Calu3 (cell line): ENCODE measurements around the gene ARHGEF10L. TPM values are rescaled to one million over a fixed set of nuclear protein-coding genes. Genes with fewer than 3 reads are reported as not detected.

Source experiments
- BruUV-seq: library from RNA; stranded (reverse); fragments of 400-500 nt; replicated peaks from 2 replicates; lab custom pipeline; 2021; lab: Mats Ljungman, UMichigan
- CTCF ChIA-PET: fragments of 300-600 bp; sonication (Branson Sonifier 250); formaldehyde crosslinking; loops from one replicate; lab custom pipeline; 2022; ENCODE audit warnings: antibody characterized with exemption; lab: Charles Lee
- DNase-seq: peaks from one replicate; pipeline ENCODE4 v3.0.0; 2022
- H3K27ac Mint-ChIP-seq: one replicate; pipeline ENCODE4 v1.8.0; 2022; ENCODE audit warnings: mixed read lengths; ENCODE audit not compliant: unreplicated experiment
- H3K27me3 Mint-ChIP-seq: one replicate; pipeline ENCODE4 v1.8.0; 2022; ENCODE audit warnings: mixed read lengths; ENCODE audit not compliant: unreplicated experiment
- H3K36me3 Mint-ChIP-seq: one replicate; pipeline ENCODE4 v1.8.0; 2022; ENCODE audit warnings: mild to moderate bottlenecking, moderate library complexity, mixed read lengths; ENCODE audit not compliant: insufficient read depth, unreplicated experiment
- H3K4me1 Mint-ChIP-seq: one replicate; pipeline ENCODE4 v1.8.0; 2022; ENCODE audit warnings: mild to moderate bottlenecking, low read depth, mixed read lengths; ENCODE audit not compliant: unreplicated experiment
- H3K4me3 Mint-ChIP-seq: one replicate; pipeline ENCODE4 v1.8.0; 2022; ENCODE audit warnings: mild to moderate bottlenecking, low read depth, moderate library complexity, mixed read lengths; ENCODE audit not compliant: unreplicated experiment
- H3K9me3 Mint-ChIP-seq: one replicate; pipeline ENCODE4 v1.8.0; 2022; ENCODE audit warnings: low read depth, mixed read lengths; ENCODE audit not compliant: unreplicated experiment
- intact Hi-C: fragments of 100-400 bp; cut with micrococcal nuclease; formaldehyde crosslinking; loops from one replicate; pipeline ENCODE4 v1.10.0; 2022; ENCODE audit not compliant: unreplicated experiment
- total RNA-seq: library from RNA; stranded (reverse); gene quantifications from 2 replicates; pipeline ENCODE4 v1.2.3, GENCODE V29; 2022
- TF ChIP-seq, protein P1 (sequence below): fragments of 200-600 bp; IDR thresholded peaks from one replicate; pipeline ENCODE4 v1.8.0; 2022; ENCODE audit warnings: antibody characterized with exemption; ENCODE audit not compliant: unreplicated experiment

The ARHGEF10L gene
- total RNA-seq, 1 experiment from 2014 or later = 20.1 TPM

DNA sequence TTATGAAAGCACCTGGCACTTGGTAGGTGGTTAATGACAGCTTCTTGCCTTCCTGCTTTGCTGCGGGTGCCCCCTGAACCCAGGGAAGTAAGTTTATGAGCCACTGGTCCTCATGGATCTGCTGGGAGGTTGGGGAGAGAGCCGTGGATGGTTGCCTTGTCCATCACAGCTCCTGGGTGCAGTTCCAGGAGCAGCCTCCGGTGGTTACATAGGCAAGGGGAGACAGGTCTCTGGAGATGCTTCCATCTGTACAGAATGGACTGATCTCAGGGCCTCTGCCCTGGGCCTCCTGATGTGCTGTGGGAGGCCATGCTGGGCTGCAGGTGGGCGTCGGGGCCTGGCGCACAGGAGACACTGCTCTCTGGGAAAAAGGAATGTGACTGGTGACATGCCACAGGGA lies 31.6 kb upstream of the ARHGEF10L start:
- Mint-ChIP-seq H3K9me3 (no peaks in the 10 kb centered on the region), H3K27ac (no peak overlapping the region), H3K27me3 (no peaks in the 10 kb centered on the region), H3K4me3 (no peak overlapping the region), H3K36me3 (no peaks in the 10 kb centered on the region), H3K4me1 (peaks cover under 1% of the 10 kb centered on the region)
- DNase-seq = no peak
- TF ChIP-seq, protein P1, sequence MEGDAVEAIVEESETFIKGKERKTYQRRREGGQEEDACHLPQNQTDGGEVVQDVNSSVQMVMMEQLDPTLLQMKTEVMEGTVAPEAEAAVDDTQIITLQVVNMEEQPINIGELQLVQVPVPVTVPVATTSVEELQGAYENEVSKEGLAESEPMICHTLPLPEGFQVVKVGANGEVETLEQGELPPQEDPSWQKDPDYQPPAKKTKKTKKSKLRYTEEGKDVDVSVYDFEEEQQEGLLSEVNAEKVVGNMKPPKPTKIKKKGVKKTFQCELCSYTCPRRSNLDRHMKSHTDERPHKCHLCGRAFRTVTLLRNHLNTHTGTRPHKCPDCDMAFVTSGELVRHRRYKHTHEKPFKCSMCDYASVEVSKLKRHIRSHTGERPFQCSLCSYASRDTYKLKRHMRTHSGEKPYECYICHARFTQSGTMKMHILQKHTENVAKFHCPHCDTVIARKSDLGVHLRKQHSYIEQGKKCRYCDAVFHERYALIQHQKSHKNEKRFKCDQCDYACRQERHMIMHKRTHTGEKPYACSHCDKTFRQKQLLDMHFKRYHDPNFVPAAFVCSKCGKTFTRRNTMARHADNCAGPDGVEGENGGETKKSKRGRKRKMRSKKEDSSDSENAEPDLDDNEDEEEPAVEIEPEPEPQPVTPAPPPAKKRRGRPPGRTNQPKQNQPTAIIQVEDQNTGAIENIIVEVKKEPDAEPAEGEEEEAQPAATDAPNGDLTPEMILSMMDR = no peak
- intact Hi-C loops = loop anchor here (10.0 kb wide), 1 partner anchor 57 kb away; no protein-coding TSS in a partner anchor
- BruUV-seq = no TSS peak
- CTCF ChIA-PET = no interaction called here

DNA sequence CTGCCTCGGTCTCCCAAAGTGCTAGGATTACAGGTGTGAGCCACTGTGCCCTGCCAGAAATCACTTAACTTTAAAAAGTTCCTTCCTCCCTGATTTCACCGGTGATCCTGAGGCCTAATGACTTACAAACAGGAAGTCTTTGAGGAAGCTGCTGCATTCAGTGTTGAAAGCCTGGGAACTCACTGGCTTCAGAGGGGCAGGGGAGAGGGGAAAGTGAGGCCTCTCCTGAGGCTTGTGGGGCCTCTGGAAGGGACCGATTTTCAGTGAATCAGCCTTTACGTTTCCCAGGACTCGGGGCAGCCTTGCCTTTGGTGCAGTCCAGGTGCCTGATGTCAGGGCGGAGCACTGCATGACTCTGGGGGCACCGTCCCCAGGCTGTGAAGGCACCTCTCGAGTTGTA lies 30.1 kb upstream of the ARHGEF10L start:
- TF ChIP-seq, protein P1 = no peak
- Mint-ChIP-seq H3K27me3 (no peaks in the 10 kb centered on the region), H3K36me3 (no peaks in the 10 kb centered on the region), H3K4me1 (peaks cover 8% of the 10 kb centered on the region), H3K4me3 (no peak overlapping the region), H3K9me3 (no peaks in the 10 kb centered on the region), H3K27ac (no peak overlapping the region)
- CTCF ChIA-PET = interaction anchor here (1.2 kb wide), 1 partner anchor 11 kb away, joined by 4 read pairs; no protein-coding TSS in a partner anchor
- BruUV-seq = no TSS peak
- intact Hi-C loops = loop anchor here (10.0 kb wide), 1 partner anchor 55 kb away; no protein-coding TSS in a partner anchor
- DNase-seq = no peak

DNA sequence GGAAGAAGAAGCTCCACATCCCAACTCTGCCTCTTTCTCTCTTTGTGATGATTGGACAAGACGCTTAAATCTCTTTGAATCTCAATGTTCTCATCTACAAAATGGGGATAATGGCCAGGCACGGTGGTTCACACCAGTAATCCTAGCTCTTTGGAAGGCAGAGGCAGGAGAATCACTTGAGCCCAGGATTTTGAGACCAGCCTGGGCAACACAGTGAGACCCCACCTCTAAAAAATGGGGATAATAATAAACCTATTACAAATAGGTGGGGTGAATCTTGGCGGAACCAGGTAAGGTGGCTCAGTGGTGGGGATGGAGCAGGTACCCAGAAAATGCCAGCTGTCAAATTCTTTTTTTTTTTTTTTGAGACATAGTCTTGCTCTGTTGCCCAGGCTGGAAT lies 29.4 kb upstream of the ARHGEF10L start:
- Mint-ChIP-seq H3K4me1 (peaks cover 8% of the 10 kb centered on the region), H3K9me3 (no peaks in the 10 kb centered on the region), H3K36me3 (no peaks in the 10 kb centered on the region), H3K4me3 (no peak overlapping the region), H3K27ac (no peak overlapping the region), H3K27me3 (no peaks in the 10 kb centered on the region)
- no peak for DNase-seq
- intact Hi-C loops = no loop called here
- TF ChIP-seq, protein P1 = no peak
- CTCF ChIA-PET = interaction anchor here (0.7 to 1.2 kb wide), 2 partner anchors 10 to 87 kb away, joined by 3 to 4 read pairs; no protein-coding TSS in a partner anchor
- no TSS peak for BruUV-seq

DNA sequence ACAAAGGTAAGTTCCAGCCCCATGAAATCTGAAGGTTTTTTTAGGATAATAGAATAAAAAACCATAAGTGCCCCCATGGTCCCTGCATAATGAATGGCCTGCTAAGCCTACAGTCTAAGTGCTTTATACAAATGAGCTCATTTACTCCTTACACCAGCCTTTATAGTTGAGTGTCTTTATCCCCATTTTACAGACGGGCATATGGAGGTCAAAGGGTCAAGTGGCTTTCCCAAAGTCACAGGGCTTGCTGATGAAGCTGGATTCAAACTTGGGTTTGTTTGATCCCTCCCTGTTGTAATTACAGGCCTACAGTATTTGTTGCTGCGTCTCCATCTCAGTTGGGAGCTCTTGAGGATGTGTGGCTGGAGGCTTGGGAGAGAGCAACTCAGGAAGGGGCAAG lies 28.3 kb upstream of the ARHGEF10L start:
- H3K36me3 Mint-ChIP-seq = no peaks in the 10 kb centered on the region
- no peaks in the 10 kb centered on the region for H3K9me3 Mint-ChIP-seq
- CTCF ChIA-PET = no interaction called here
- TF ChIP-seq, protein P1 = no peak
- no peak for DNase-seq
- peaks cover 8% of the 10 kb centered on the region for H3K4me1 Mint-ChIP-seq
- intact Hi-C loops = no loop called here
- no peak overlapping the region for H3K4me3 Mint-ChIP-seq
- BruUV-seq = no TSS peak
- no peak overlapping the region for H3K27ac Mint-ChIP-seq
- H3K27me3 Mint-ChIP-seq = no peaks in the 10 kb centered on the region
